OCI-LY1 (cell line): ENCODE data around the gene ADAMTS8.

Source experiments
- H2AFZ ChIP-seq: fragments of 200-600 bp; sonication (generic), shearing (Covaris generic); 2 replicates; pipeline ENCODE4 v1.6.0; 2014; ENCODE audit warnings: antibody characterized with exemption, mild to moderate bottlenecking, low read length
- H3F3A ChIP-seq: fragments of 200-600 bp; sonication (generic), shearing (Covaris generic); 2 replicates; pipeline ENCODE4 v1.6.0; 2014; ENCODE audit warnings: mild to moderate bottlenecking, antibody characterized with exemption, low read length, moderate library complexity; ENCODE audit not compliant: insufficient read depth
- H3K27ac ChIP-seq: fragments of 200-600 bp; sonication (generic); 2 replicates; pipeline ENCODE4 v1.5.1; 2014; ENCODE audit warnings: low read length, mixed run types, mild to moderate bottlenecking, low read depth; ENCODE audit not compliant: poor library complexity, severe bottlenecking
- H3K27me3 ChIP-seq: fragments of 200-600 bp; sonication (generic); 2 replicates; pipeline ENCODE4 v1.6.0; 2014; ENCODE audit warnings: antibody characterized with exemption, mild to moderate bottlenecking, low read length, moderate library complexity; ENCODE audit not compliant: insufficient read depth
- H3K36me3 ChIP-seq: fragments of 200-600 bp; sonication (generic); 2 replicates; pipeline ENCODE4 v1.6.1; 2014; ENCODE audit warnings: mild to moderate bottlenecking, antibody characterized with exemption, low read length, moderate library complexity, mixed read lengths; ENCODE audit not compliant: insufficient read depth
- H3K4me1 ChIP-seq: fragments of 200-600 bp; sonication (generic); 2 replicates; pipeline ENCODE4 v1.5.1; 2014; ENCODE audit warnings: mild to moderate bottlenecking, low read length, moderate library complexity; ENCODE audit not compliant: insufficient read depth, severe bottlenecking
- H3K4me2 ChIP-seq: fragments of 200-600 bp; sonication (generic), shearing (Covaris generic); 2 replicates; pipeline ENCODE4 v1.6.1; 2014; ENCODE audit warnings: low read length
- H3K4me3 ChIP-seq: fragments of 200-600 bp; sonication (generic); 2 replicates; pipeline ENCODE4 v1.5.1; 2014; ENCODE audit warnings: low read length, low read depth, mild to moderate bottlenecking, mixed read lengths; ENCODE audit not compliant: poor library complexity, severe bottlenecking
- H3K79me2 ChIP-seq: fragments of 200-600 bp; shearing (Covaris generic); 2 replicates; pipeline ENCODE4 v1.6.1; 2016; ENCODE audit warnings: mixed run types, low read length, mixed read lengths; ENCODE audit not compliant: insufficient read depth
- H3K9ac ChIP-seq: fragments of 200-600 bp; sonication (generic), shearing (Covaris generic); 2 replicates; pipeline ENCODE4 v1.6.1; 2014; ENCODE audit warnings: mild to moderate bottlenecking, low read length, mixed read lengths
- H3K9me2 ChIP-seq: fragments of 200-600 bp; sonication (generic), shearing (Covaris generic); 2 replicates; pipeline ENCODE4 v1.6.1; 2014; ENCODE audit warnings: low read depth, mild to moderate bottlenecking, low read length, mixed read lengths
- H3K9me3 ChIP-seq: fragments of 200-600 bp; shearing (Covaris generic); 2 replicates; pipeline ENCODE4 v1.6.1; 2014; ENCODE audit warnings: low read length, mixed read lengths
- H4K20me1 ChIP-seq: fragments of 200-600 bp; sonication (generic), shearing (Covaris generic); 2 replicates; pipeline ENCODE4 v1.6.0; 2016; ENCODE audit warnings: mild to moderate bottlenecking, low read length; ENCODE audit not compliant: insufficient read depth
- CTCF ChIP-seq: fragments of 200-600 bp; sonication (generic), shearing (Covaris generic); IDR thresholded peaks from 2 replicates; pipeline ENCODE4 v1.5.1; 2017; ENCODE audit warnings: mild to moderate bottlenecking, antibody characterized with exemption, low read length, moderate library complexity, mixed read lengths
- EZH2 ChIP-seq: fragments of 200-600 bp; sonication (generic), shearing (Covaris generic); IDR thresholded peaks from 2 replicates; pipeline ENCODE4 v1.8.0; 2017; ENCODE audit warnings: borderline replicate concordance, mixed run types, mild to moderate bottlenecking, antibody characterized with exemption, low read length, moderate library complexity, mixed read lengths

Gene ADAMTS8

GRCh38 chr11:130476200-130476921 lies 48.0 kb upstream of the ADAMTS8 start:
- H3K9ac ChIP-seq, result no peak overlapping the region
- H3K4me3 ChIP-seq, result no peak overlapping the region
- H2AFZ ChIP-seq, result no peak overlapping the region
- H3K4me2 ChIP-seq, result no peak overlapping the region
- no peaks in the 10 kb centered on the region for H3K79me2 ChIP-seq
- H3K36me3 ChIP-seq, result no peaks in the 10 kb centered on the region
- H3K9me3 ChIP-seq, result no peaks in the 10 kb centered on the region
- no peaks in the 10 kb centered on the region for H4K20me1 ChIP-seq
- no peaks in the 10 kb centered on the region for H3F3A ChIP-seq
- H3K27ac ChIP-seq, result no peak overlapping the region
- H3K9me2 ChIP-seq, result no peaks in the 10 kb centered on the region
- no peak for TF ChIP-seq EZH2
- TF ChIP-seq CTCF, result no peak
- H3K4me1 ChIP-seq, result no peaks in the 10 kb centered on the region
- no peaks in the 10 kb centered on the region for H3K27me3 ChIP-seq

- Histone ChIP-seq H3K9me2 (no peaks in the 10 kb centered on the region), H3K79me2 (no peaks in the 10 kb centered on the region), H3K36me3 (no peaks in the 10 kb centered on the region), H3K9me3 (no peaks in the 10 kb centered on the region), H3K4me1 (no peaks in the 10 kb centered on the region), H3K27ac (no peak overlapping the region), H2AFZ (no peak overlapping the region), H3F3A (no peaks in the 10 kb centered on the region), H3K4me3 (no peak overlapping the region), H3K27me3 (no peaks in the 10 kb centered on the region), H3K4me2 (no peak overlapping the region), H4K20me1 (no peaks in the 10 kb centered on the region), H3K9ac (no peak overlapping the region)
- TF ChIP-seq CTCF (no peak), EZH2 (no peak)
These were observed 47.1 kb upstream of the ADAMTS8 start for GRCh38 chr11:130475426-130476053.

- no peaks in the 10 kb centered on the region for H3F3A ChIP-seq
- no peaks in the 10 kb centered on the region for H3K27me3 ChIP-seq
- H3K27ac ChIP-seq, result no peak overlapping the region
- H3K9ac ChIP-seq, result no peak overlapping the region
- no peaks in the 10 kb centered on the region for H3K9me2 ChIP-seq
- TF ChIP-seq EZH2 (no peak), CTCF (no peak)
- H3K9me3 ChIP-seq, result no peaks in the 10 kb centered on the region
- H3K4me3 ChIP-seq, result no peak overlapping the region
- no peaks in the 10 kb centered on the region for H3K4me1 ChIP-seq
- no peaks in the 10 kb centered on the region for H3K79me2 ChIP-seq
- H3K4me2 ChIP-seq, result no peak overlapping the region
- no peaks in the 10 kb centered on the region for H3K36me3 ChIP-seq
- no peaks in the 10 kb centered on the region for H4K20me1 ChIP-seq
- H2AFZ ChIP-seq, result no peak overlapping the region
These were observed 46.4 kb upstream of the ADAMTS8 start for GRCh38 chr11:130474637-130475400.
